Measurements from ENCODE around the gene NUDT16.
"Not testable (repeated sequence)": the region's sequence is repeated elsewhere in the genome, so short reads cannot be mapped to it uniquely, and the experiment has no call there.

NUDT16 gene

DNA sequence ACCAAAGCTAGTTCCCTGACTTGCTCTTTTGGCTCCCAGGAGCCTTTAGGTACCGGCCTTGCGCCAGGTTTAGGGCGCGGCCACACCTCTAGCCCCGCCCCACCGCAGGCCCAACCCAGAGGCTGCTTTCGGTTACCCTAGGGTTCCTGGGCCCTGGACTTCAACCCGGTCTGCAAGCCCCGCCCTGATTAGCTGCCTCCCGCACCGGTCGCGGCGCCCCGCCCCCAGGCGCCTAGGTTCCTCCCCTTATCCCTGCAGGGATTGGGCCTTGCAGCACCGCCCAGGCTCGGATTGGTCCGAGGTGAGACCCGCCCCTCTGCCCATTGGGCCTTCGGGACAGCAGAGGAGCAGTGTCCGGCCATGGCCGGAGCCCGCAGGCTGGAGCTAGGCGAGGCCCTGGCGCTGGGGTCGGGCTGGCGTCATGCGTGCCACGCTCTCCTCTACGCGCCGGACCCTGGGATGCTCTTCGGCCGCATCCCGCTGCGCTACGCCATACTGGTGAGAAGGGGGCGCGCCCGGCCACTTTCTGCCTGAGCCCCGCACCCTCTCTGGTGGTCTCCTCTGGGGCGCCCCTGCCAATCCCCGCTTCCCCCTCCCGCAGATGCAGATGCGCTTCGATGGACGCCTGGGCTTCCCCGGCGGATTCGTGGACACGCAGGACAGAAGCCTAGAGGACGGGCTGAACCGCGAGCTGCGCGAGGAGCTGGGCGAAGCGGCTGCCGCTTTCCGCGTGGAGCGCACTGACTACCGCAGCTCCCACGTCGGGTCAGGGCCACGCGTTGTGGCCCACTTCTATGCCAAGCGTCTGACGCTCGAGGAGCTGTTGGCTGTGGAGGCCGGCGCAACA, at the start of gene NUDT16:
NUDT16 (plus strand) TSS at position 330 of the 847 bp plus-strand sequence; CDS start at position 361, 31 bp downstream.
- peak; percentile 87 for DNase-seq

DNA sequence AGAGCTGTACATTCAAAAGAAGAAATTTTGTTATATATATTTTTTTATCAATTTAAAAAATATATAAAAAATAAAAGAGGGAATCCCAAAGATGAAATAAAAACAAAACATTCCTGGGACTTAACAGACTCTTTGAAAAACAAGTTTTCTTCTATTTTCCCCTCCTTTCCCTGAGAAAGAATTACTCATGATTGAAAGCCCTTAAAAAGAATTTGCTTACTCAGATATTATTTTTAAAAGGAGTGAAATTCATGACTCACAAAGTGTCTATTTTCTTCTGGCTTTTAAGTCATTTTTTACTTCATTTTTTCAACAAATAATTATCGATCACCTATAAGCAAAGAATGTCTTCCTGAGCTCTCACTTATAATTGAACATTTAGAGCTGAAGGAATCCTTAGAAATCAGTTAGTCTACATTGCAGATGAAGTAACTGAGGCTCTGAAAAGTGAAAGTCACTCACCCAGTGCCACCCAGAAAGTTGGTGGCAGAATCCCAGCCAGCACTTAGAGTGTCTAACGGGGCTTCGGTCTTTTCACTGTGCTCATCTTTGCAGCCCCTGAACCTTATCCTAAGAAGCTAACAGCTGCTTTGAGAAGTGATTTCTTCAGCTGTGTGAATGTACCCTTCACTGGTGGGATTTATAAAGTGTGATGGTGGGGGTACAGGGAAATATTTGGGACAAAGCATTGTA, 42.5 kb upstream of the NUDT16 start:
- no peak for DNase-seq

DNA sequence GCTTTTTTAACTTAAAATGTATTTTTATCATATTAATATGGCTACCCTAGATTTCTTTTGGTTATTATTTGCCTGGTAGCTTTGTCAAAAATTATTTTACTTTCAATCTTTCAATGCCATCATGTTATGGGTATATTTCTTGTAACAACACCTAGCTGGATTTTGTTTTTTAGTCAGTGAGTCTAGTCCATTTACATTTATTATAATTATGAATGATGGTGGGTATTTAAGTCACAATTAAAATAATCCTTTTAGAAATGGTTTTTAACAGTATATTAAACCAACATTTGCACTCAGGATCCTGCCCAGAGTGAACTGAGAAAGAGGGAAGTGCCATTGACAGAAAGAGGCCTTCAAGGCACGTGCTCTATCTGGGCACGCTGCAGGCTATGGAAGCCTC, 39.8 kb upstream of the NUDT16 start:
- no peak for DNase-seq

DNA sequence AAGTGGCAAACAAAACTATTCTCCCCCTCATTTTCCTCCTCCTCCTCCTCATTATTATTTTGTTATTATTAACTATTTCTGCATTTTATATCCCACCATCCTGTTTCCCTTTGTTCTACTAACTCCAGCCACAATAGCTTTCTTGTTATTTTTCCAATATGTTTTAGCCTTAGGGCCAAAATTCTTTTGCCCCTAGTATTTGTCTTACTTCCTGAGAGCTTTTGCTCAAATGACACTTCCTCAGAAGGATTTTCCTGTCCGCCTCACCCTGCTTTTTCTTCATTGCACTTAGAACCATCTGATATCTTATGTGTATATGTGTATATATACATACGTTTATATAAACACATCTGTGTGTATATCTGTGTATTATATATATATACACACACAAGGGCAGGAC, 32.7 kb upstream of the NUDT16 start:
- no peak for DNase-seq

DNA sequence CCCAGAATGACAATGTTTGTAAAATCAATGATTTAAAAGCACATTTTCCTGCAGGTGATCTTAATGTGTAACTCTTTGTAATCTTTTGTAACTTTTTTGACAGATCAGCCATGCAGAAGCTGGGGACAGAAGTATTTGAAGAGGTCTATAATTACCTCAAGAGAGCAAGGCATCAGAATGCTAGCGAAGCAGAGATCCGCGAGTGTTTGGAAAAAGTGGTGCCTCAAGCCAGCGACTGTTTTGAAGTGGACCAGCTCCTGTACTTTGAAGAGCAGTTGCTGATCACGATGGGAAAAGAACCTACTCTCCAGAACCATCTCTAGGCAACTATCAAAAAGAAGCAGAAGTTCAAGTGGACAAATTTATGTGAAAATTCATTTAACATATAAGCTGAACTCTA, 32.1 kb upstream of the NUDT16 start:
- no peak for DNase-seq

GRCh38 chr3:131349946-131350347, 31.6 kb upstream of the NUDT16 start:
- DNase-seq: no peak

- no peak for DNase-seq
Measured at GRCh38 chr3:131350506-131350905, 31.1 kb upstream of the NUDT16 start.

DNA sequence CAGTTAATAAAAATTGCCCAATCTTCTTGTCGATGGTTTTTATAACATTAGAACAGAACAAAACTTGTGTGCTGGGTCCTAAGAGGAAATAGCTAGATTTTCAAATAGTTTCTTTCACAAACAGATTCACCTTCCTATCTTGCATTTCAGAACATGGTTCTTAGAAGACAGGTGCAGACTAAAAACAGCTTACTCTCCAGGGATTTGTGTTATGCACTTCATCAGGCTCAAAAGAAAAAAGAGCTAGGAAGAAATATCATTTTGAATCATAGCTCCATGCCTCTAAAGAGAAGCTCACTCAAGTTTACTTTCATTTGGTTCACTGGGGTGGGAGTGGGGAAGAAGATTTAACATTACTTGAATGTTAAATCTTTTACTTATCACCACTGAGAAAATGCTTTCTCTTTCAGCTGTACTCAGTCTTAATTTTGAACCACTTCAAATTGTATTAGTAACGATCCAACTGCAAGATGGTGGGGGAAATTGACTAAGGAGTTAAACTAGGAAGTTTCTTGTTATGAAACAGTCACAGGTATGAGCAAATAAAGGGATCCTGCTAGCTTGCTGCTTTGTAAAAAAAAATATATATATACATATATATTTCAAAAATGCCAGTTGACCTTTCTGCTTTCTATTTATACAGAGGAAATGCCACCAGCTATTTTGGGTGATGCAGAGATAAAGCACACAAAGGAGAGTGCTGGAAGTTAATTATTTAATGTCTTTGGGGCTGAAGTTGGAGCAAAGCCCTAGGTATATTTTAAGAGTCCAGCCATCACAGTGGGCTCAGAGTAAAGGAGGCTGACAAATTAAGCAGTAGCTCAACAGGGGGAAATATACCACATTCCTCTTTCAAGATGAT, 28.3 kb upstream of the NUDT16 start:
- DNase-seq: no peak

GRCh38 chr3:131353986-131354385, 27.6 kb upstream of the NUDT16 start:
- no peak for DNase-seq

DNA sequence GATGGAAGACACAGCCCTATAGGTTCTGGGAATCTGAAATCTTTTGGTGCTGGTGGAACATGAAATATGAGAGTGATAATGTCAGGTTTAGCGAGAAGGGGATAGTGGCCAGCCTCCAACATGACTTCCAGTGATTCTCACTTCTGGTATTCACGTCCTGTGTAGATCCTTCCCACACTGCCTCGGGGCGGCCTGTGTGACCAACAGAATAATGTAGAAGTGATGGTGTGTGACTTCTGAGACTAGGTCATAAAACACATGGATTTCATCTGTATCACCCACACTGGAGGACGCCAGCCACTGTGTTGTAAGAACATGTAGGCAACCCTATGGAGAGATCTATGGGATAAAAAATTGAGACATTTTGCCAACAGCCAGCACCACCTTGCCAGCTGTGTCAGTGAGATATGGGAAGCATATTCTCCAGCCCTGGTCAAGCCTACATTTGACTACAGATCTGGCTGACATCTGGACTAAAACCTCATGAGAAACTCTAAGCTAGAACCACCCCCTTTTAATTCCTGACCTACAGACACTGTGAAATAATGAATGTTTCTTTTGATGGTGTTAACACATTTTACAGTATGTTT, 25.5 kb upstream of the NUDT16 start:
- DNase-seq: no peak

- DNase-seq: no peak
Measured at GRCh38 chr3:131357275-131357674, 24.3 kb upstream of the NUDT16 start.

- DNase-seq: no peak
Measured at GRCh38 chr3:131360191-131360755, 21.3 kb upstream of the NUDT16 start.

DNA sequence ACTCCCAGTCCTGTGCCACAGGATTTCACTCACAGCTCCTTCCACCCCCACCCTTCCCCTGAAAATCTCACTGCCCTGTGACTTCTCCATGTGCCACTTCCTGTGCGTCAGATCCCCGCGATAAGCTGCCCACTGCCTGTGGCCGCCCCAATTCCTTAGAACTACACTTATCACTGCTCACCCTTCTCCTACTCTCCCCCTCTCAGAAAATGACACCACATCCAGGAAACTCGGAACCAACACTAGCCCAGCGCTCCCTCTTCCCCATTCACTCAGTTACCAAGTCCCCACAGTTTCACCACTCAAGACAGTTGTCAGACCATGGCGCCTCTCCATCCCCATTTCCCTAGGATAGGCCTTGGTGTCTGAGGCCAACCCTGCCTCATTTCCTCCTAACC, 20.5 kb upstream of the NUDT16 start:
- not testable (repeated sequence) for DNase-seq

- no peak for DNase-seq
Measured at GRCh38 chr3:131361464-131362421, 19.8 kb upstream of the NUDT16 start.

DNA sequence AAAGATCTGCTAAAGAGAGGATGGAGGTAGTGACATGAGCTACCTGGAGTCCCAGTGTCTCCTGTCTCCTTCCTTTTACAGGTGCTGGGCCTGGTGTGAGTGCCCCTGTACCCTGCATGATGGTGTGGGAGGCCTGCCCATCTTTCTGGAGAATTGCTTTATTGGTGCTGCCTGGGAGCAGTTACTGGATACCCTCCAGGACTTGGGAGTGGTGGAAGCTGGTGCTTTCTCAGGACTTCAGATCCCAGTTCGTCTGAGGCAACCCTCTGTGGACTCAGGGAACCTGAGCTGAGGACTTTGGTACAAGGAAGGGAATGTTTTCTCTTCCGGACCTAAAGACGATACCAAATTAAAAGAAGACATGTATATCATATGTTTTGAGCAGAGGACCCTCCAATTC, 18.3 kb upstream of the NUDT16 start:
- DNase-seq: no peak

GRCh38 chr3:131370935-131371687, 10.5 kb upstream of the NUDT16 start:
- DNase-seq: no peak

GRCh38 chr3:131371688-131372066, 9.9 kb upstream of the NUDT16 start:
- no peak for DNase-seq

DNA sequence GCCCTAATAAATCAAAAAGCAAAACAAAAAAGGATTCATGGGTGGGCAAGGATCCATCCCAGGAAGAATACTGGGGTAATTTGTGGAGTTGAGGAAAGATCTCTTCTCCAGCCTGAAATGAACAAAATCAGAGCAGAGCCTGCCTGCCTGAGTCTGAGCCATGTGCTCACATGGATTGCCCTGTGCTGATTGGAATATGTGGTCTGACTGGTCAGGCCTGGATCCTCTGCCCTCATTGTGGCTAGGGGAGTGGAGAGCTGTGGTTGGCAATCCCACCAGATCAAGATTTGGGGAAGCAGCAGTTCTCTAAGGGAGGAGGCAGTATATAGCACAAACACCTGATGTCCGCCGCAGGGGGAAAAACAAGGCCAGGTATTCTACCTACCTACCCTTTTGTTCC, 6.8 kb upstream of the NUDT16 start:
- no peak for DNase-seq

DNA sequence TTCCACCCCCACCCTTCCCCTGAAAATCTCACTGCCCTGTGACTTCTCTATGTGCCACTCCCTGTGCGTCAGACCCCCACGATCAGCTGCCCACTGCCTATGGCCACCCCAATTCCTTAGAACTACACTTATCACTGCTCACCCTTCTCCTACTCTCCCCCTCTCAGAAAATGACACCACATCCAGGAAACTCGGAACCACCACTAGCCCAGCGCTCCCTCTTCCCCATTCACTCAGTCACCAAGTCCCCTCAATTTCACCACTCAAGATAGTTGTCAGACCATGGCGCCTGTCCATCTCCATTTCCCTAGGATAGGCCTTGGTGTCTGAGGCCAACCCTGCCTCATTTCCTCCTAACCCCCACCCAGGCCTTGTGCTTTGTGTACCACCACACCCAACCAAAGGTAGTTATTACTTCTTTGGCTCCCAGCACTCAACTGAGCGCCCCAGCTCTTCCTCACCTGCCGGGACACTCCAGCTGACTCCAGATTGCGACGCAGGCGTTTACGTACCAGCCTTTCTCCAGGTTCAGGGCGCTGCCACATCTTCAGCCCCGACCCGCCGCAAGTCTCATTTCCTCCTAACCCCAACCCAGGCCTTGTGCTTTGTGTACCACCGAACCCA, 641 bp upstream of the NUDT16 start:
- not testable (repeated sequence) for DNase-seq
